Measurements from ENCODE around the gene MAPK8IP1.

- TF ChIP-seq CTCF (IDR thresholded peaks at IDR 0.05; ENCODE audit: poor library complexity, severe bottlenecking): no peak
- TF ChIP-seq EZH2 (IDR thresholded peaks at IDR 0.05; ENCODE audit: borderline replicate concordance, insufficient read depth, low read length, poor library complexity, severe bottlenecking): no peak
Measured at GRCh38 chr11:45877221-45877620, 8.2 kb upstream of the MAPK8IP1 start.
